Measurements from ENCODE around the gene USP9X. TPM values are rescaled to one million over a fixed set of nuclear protein-coding genes. Genes with fewer than 3 reads are reported as not detected.

Gene USP9X
- total and polyA plus RNA-seq, 12 donors = 12.6 to 143 (median 86.7) TPM

GRCh38 chrX:41153448-41153847 lies 68.2 kb downstream of the USP9X start:
- no peak for TF ChIP-seq CTCF (IDR thresholded peaks at IDR 0.05)
- no peak for TF ChIP-seq POLR2A (IDR thresholded peaks at IDR 0.05)
- Histone ChIP-seq H3K4me1 (replicated peaks in 1 of 2) (peaks cover 0 to 1% of the 10 kb centered on the region in 2 donors), H3K9me3 (replicated peaks in 1 of 3) (no peaks in the 10 kb centered on the region), H3K4me3 (no peak overlapping the region), H3K27me3 (no peaks in the 10 kb centered on the region), H3K27ac (no peak overlapping the region), H3K36me3 (replicated peaks in 1 of 2) (peaks cover 0 to 35% of the 10 kb centered on the region in 2 donors)
- WGBS, 4 donors = 84 to 94% (median 92%) methylated on average over 2 of the region's 2 CpGs
- intact Hi-C loops (cut with DNase I) = no loop called here
- no peak for DNase-seq

- intact Hi-C loops (cut with DNase I) = no loop called here
- TF ChIP-seq CTCF (IDR thresholded peaks at IDR 0.05) = no peak
- no peak for TF ChIP-seq POLR2A (IDR thresholded peaks at IDR 0.05)
- no peak for DNase-seq
- Histone ChIP-seq H3K27me3 (no peaks in the 10 kb centered on the region), H3K36me3 (replicated peaks in 1 of 2) (peaks cover 0 to 37% of the 10 kb centered on the region in 2 donors), H3K4me1 (replicated peaks in 1 of 2) (no peaks in the 10 kb centered on the region), H3K4me3 (no peak overlapping the region), H3K27ac (no peak overlapping the region), H3K9me3 (replicated peaks in 1 of 3) (no peaks in the 10 kb centered on the region)
- 85 to 97% (median 87%) methylated on average over 2 of the region's 2 CpGs for WGBS, 4 donors
Measured at GRCh38 chrX:41153957-41154356, 68.7 kb downstream of the USP9X start.

GRCh38 chrX:41164449-41164848 lies 79.2 kb downstream of the USP9X start:
- H3K27ac ChIP-seq = no peak overlapping the region
- no peaks in the 10 kb centered on the region for H3K4me1 ChIP-seq (replicated peaks in 1 of 2)
- H3K4me3 ChIP-seq = no peak overlapping the region
- no peak for DNase-seq
- H3K27me3 ChIP-seq = no peaks in the 10 kb centered on the region
- peaks cover 0 to 25% of the 10 kb centered on the region in 2 donors for H3K36me3 ChIP-seq (replicated peaks in 1 of 2)
- no peaks in the 10 kb centered on the region for H3K9me3 ChIP-seq (replicated peaks in 1 of 3)
- WGBS, 4 donors = 90 to 95% (median 92%) methylated on average over 4 of the region's 4 CpGs
- intact Hi-C loops (cut with DNase I) = no loop called here
- TF ChIP-seq POLR2A (IDR thresholded peaks at IDR 0.05) = no peak
- TF ChIP-seq CTCF (IDR thresholded peaks at IDR 0.05) = no peak

- TF ChIP-seq CTCF (IDR thresholded peaks at IDR 0.05) (no peak), POLR2A (IDR thresholded peaks at IDR 0.05) (no peak)
- intact Hi-C loops (cut with DNase I) = no loop called here
- H3K4me3 ChIP-seq = no peak overlapping the region
- H3K27ac ChIP-seq = no peak overlapping the region
- H3K27me3 ChIP-seq = no peaks in the 10 kb centered on the region
- WGBS, 4 donors = 36 to 67% (median 57%) methylated on average over 4 of the region's 4 CpGs
- H3K36me3 ChIP-seq (replicated peaks in 1 of 2) = peaks cover 0 to 47% of the 10 kb centered on the region in 2 donors
- no peaks in the 10 kb centered on the region for H3K4me1 ChIP-seq (replicated peaks in 1 of 2)
- H3K9me3 ChIP-seq (replicated peaks in 1 of 3) = no peaks in the 10 kb centered on the region
- DNase-seq = no peak
Measured at GRCh38 chrX:41167888-41168287, 82.6 kb downstream of the USP9X start.

Data from adrenal gland (tissue), 12 donors.